ENCODE measurements around the gene LRRC59. TPM values are rescaled to one million over a fixed set of nuclear protein-coding genes. Genes with fewer than 3 reads are reported as not detected.

Gene LRRC59
- polyA plus RNA-seq, 1 donor: 44.4 TPM

- peak; percentile 20 for DNase-seq (ENCODE audit: low read depth)
Observed at GRCh38 chr17:50361561-50362480, 35.5 kb downstream of the LRRC59 start.

- DNase-seq (ENCODE audit: low read depth): no peak
Observed at GRCh38 chr17:50360486-50361115, 36.7 kb downstream of the LRRC59 start.

- DNase-seq (ENCODE audit: low read depth): no peak
Observed at GRCh38 chr17:50359998-50360461, 37.3 kb downstream of the LRRC59 start.

GRCh38 chr17:50359005-50359699 is 38.2 kb downstream of the LRRC59 start:
- no peak for DNase-seq (ENCODE audit: low read depth)

GRCh38 chr17:50358177-50358576 is 39.1 kb downstream of the LRRC59 start:
- DNase-seq (ENCODE audit: low read depth): no peak

GRCh38 chr17:50356892-50357510 is 40.3 kb downstream of the LRRC59 start:
- no peak for DNase-seq (ENCODE audit: low read depth)

- no peak for DNase-seq (ENCODE audit: low read depth)
Observed at GRCh38 chr17:50356418-50356817, 40.9 kb downstream of the LRRC59 start.

GRCh38 chr17:50355701-50356341 is 41.5 kb downstream of the LRRC59 start:
- DNase-seq (ENCODE audit: low read depth): no peak

GRCh38 chr17:50355336-50355700 is 42.0 kb downstream of the LRRC59 start:
- no peak for DNase-seq (ENCODE audit: low read depth)

GRCh38 chr17:50354776-50355175 is 42.5 kb downstream of the LRRC59 start:
- DNase-seq (ENCODE audit: low read depth): no peak

GRCh38 chr17:50354198-50354597 is 43.1 kb downstream of the LRRC59 start:
- no peak for DNase-seq (ENCODE audit: low read depth)

- no peak for DNase-seq (ENCODE audit: low read depth)
Observed at GRCh38 chr17:50353600-50354195, 43.6 kb downstream of the LRRC59 start.

- no peak for DNase-seq (ENCODE audit: low read depth)
Observed at GRCh38 chr17:50352693-50353599, 44.4 kb downstream of the LRRC59 start.

- no peak for DNase-seq (ENCODE audit: low read depth)
Observed at GRCh38 chr17:50352072-50352692, 45.1 kb downstream of the LRRC59 start.

GRCh38 chr17:50350733-50351132 is 46.6 kb downstream of the LRRC59 start:
- DNase-seq (ENCODE audit: low read depth): no peak

GRCh38 chr17:50349243-50349600 is 48.1 kb downstream of the LRRC59 start:
- no peak for DNase-seq (ENCODE audit: low read depth)

GRCh38 chr17:50348522-50349242 is 48.6 kb downstream of the LRRC59 start:
- no peak for DNase-seq (ENCODE audit: low read depth)

GRCh38 chr17:50347894-50348291 is 49.4 kb downstream of the LRRC59 start:
- no peak for DNase-seq (ENCODE audit: low read depth)

All from forelimb muscle (tissue), 1 donor.